ENCODE data around the gene CBLB. TPM values are rescaled to one million over a fixed set of nuclear protein-coding genes. Genes with fewer than 3 reads are reported as not detected.

The CBLB gene
- total and polyA plus RNA-seq, 12 donors = 20.4 to 58.9 (median 33.5) TPM

GRCh38 chr3:105798381-105798934, 70.4 kb downstream of the CBLB start:
- Histone ChIP-seq H3K27ac (no peak overlapping the region), H3K9me3 (replicated peaks in 1 of 3) (no peaks in the 10 kb centered on the region), H3K27me3 (no peaks in the 10 kb centered on the region), H3K4me3 (no peak overlapping the region), H3K36me3 (replicated peaks in 1 of 2) (no peaks in the 10 kb centered on the region), H3K4me1 (replicated peaks in 1 of 2) (peaks cover 10 to 51% of the 10 kb centered on the region in 2 donors)
- 38 to 56% (median 44%) methylated on average over 1 of the region's 1 CpG for WGBS, 4 donors
- intact Hi-C loops (cut with DNase I) = no loop called here
- DNase-seq = no peak
- TF ChIP-seq CTCF (IDR thresholded peaks at IDR 0.05) = no peak
- TF ChIP-seq POLR2A (IDR thresholded peaks at IDR 0.05) = no peak

DNA sequence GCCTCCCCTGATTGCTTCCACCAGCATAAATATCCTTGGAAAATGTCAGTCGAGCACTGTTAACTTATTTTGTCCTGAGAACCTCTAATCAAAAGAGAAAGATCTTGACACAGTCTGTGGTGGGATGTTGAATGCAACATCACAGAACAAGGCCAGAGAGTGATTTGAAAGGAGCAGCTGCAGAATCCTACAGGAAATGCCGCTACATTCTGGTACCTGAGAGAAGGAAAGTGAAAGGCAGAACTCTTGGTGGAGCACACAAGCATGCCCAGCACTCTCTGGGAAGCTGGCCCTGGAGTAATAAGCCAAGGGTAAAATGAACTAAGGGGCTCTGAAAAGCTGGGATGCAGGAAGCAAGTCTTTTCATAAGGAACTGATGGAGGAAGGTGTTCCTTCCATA, 75.8 kb downstream of the CBLB start:
- no peak for TF ChIP-seq CTCF (IDR thresholded peaks at IDR 0.05)
- no peak for TF ChIP-seq POLR2A (IDR thresholded peaks at IDR 0.05)
- intact Hi-C loops (cut with DNase I) = no loop called here

DNA sequence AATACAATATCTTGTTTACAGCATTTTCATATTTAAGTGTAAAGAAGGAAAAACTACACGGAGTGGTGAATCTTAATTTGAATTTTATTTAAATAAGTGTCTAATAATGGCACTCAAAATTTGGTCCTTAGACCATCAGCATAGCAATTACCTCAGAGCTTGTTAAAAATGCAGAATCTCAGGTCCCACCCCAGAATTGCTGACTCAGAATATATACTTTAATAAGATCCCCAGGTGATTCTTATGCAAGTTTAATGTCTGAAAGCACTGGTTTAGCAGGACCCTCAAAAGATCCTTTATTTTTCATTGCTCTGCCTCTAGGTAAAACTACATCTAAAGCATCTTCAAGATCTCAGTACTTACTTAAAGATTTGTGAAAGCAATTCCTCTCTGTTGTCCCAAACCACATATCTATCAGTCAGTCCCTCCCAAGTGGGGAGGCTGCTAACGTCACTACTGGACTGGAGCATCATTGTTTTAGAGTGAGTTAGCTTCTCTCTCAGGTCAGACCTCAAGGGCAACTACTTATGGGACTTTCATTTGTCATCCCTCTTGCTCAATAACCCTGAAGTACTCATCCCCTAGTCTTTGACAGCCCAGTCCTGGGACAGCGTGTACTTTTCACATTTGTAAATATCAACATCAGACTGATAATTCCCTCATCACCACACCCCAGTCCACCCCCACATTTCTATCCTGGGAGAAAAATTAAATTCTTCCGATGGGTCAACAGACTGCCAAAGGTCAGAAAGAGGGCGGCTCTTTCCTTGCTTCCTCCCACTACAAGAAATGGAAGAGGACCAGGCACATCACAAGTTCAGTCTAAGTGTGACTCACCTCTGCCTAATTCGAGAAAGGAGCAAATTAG, 76.7 kb downstream of the CBLB start:
- H3K4me3 ChIP-seq = no peak overlapping the region
- DNase-seq = peak; percentile 66 to 92 (median 84)
- H3K4me1 ChIP-seq (replicated peaks in 1 of 2) = peaks cover 4 to 38% of the 10 kb centered on the region in 2 donors
- H3K36me3 ChIP-seq (replicated peaks in 1 of 2) = no peaks in the 10 kb centered on the region
- H3K27me3 ChIP-seq = no peaks in the 10 kb centered on the region
- TF ChIP-seq POLR2A (IDR thresholded peaks at IDR 0.05) (no peak), CTCF (IDR thresholded peaks at IDR 0.05) (no peak)
- peak overlapping the region; percentile 7 to 85 (median 61) for H3K27ac ChIP-seq
- WGBS, 4 donors = 20 to 39% (median 31%) methylated on average over 6 of the region's 6 CpGs
- no peaks in the 10 kb centered on the region for H3K9me3 ChIP-seq (replicated peaks in 1 of 3)
- intact Hi-C loops (cut with DNase I) = no loop called here

More for the DNA sequence above, 75.8 kb downstream of the CBLB start:
- peaks cover 4 to 41% of the 10 kb centered on the region in 2 donors for H3K4me1 ChIP-seq (replicated peaks in 1 of 2)
- H3K4me3 ChIP-seq = no peak overlapping the region
- DNase-seq = no peak
- H3K27ac ChIP-seq = peak overlapping the region; percentile 7 to 85 (median 61)
- WGBS, 4 donors = 71 to 82% (median 75%) methylated on average over 2 of the region's 2 CpGs
- no peaks in the 10 kb centered on the region for H3K9me3 ChIP-seq (replicated peaks in 1 of 3)
- H3K36me3 ChIP-seq (replicated peaks in 1 of 2) = no peaks in the 10 kb centered on the region
- no peaks in the 10 kb centered on the region for H3K27me3 ChIP-seq

DNA sequence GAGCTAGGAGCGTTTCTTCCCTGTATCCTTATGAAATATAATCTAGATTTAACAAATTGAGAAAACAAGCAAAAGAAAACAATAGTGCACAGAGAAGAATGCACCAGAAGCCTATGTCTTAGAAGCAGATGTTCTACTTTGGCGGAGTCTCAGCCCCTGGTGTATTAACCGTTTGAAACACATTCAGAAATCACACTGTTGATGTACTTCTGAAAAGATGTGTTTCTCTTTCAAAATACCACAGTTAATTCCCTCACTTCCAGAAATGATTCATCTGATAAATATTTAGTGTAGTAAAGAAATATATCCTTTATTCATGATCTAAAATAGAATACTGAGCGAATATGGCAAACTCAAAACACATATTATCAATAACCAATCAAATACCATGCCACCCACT, 77.7 kb downstream of the CBLB start:
- intact Hi-C loops (cut with DNase I) = no loop called here
- no peak for TF ChIP-seq CTCF (IDR thresholded peaks at IDR 0.05)
- TF ChIP-seq POLR2A (IDR thresholded peaks at IDR 0.05) = no peak
- no peaks in the 10 kb centered on the region for H3K9me3 ChIP-seq (replicated peaks in 1 of 3)
- peaks cover 4 to 38% of the 10 kb centered on the region in 2 donors for H3K4me1 ChIP-seq (replicated peaks in 1 of 2)
- 59 to 78% (median 65%) methylated on average over 4 of the region's 4 CpGs for WGBS, 4 donors
- H3K27ac ChIP-seq = peak overlapping the region in 4 of 5 donors; percentile 7 to 85 (median 48)
- no peaks in the 10 kb centered on the region for H3K36me3 ChIP-seq (replicated peaks in 1 of 2)
- no peak for DNase-seq
- no peak overlapping the region for H3K4me3 ChIP-seq
- no peaks in the 10 kb centered on the region for H3K27me3 ChIP-seq

Measured in adrenal gland (tissue), 12 donors.